CD14-positive monocyte (primary cell): Measurements from ENCODE around the gene TGFB2. TPM values are rescaled to one million over a fixed set of nuclear protein-coding genes. Genes with fewer than 3 reads are reported as not detected.

Experiments used
- DNase-seq, 3 donors: peaks; one replicate each; pipeline ENCODE4 v3.0.0-alpha.2; 2011 to 2022
- H2AFZ ChIP-seq: 2 replicates; pipeline ENCODE4 v1.6.0; 2012; ENCODE audit warnings: mild to moderate bottlenecking, low read depth, low read length, inconsistent platforms; ENCODE audit not compliant: insufficient read depth, poor library complexity, severe bottlenecking
- H3K27ac ChIP-seq, 2 donors: 1 replicate in 1 of 2; 2 replicates in 1 of 2; pipeline ENCODE4 v1.5.1; 2012 to 2013; ENCODE audit warnings: low read length in 2 of 2, control low read depth in 1 of 2, inconsistent platforms in 1 of 2, low read depth in 1 of 2, mild to moderate bottlenecking in 1 of 2
- H3K27me3 ChIP-seq, 2 donors: one replicate each; pipeline versions ENCODE4 v1.6.0 to v1.6.1; 2011 to 2013; ENCODE audit warnings: low read length in 2 of 2; ENCODE audit not compliant: control insufficient read depth in 2 of 2, insufficient read depth in 2 of 2
- H3K36me3 ChIP-seq, 2 donors: replicated peaks in 1 of 2; 1 replicate in 1 of 2; 2 replicates in 1 of 2; pipeline versions ENCODE4 v1.5.1 to v1.6.1; 2012 to 2013; ENCODE audit warnings: low read length in 2 of 2, control low read depth in 1 of 2, inconsistent platforms in 1 of 2, mild to moderate bottlenecking in 1 of 2; ENCODE audit not compliant: insufficient read depth in 2 of 2, control insufficient read depth in 1 of 2
- H3K4me1 ChIP-seq, 2 donors: 1 replicate in 1 of 2; 2 replicates in 1 of 2; pipeline versions ENCODE4 v1.5.1 to v1.6.1; 2012 to 2013; ENCODE audit warnings: low read length in 2 of 2, control low read depth in 1 of 2, inconsistent platforms in 1 of 2, mild to moderate bottlenecking in 1 of 2, moderate library complexity in 1 of 2; ENCODE audit not compliant: insufficient read depth in 2 of 2, control insufficient read depth in 1 of 2
- H3K4me2 ChIP-seq: replicated peaks from 2 replicates; pipeline ENCODE3; 2012; ENCODE audit warnings: low read length, moderate library complexity, mild to moderate bottlenecking; ENCODE audit not compliant: poor library complexity, severe bottlenecking; ENCODE audit errors: extremely low read depth
- H3K4me3 ChIP-seq, 3 experiments: fragments of 200-600 bp in 1 of 3; sonication (generic) in 1 of 3; replicated peaks in 1 of 3; 1 replicate in 2 of 3; 2 replicates in 1 of 3; pipeline ENCODE4 v1.5.1; 2011 to 2013; ENCODE audit warnings: low read length in 3 of 3, mild to moderate bottlenecking in 3 of 3, control low read depth in 2 of 3, low read depth in 2 of 3, inconsistent platforms in 1 of 3, moderate library complexity in 1 of 3
- H3K79me2 ChIP-seq: 2 replicates; pipeline ENCODE4 v1.6.0; 2012; ENCODE audit warnings: mild to moderate bottlenecking, control low read depth, inconsistent platforms, low read length, moderate library complexity; ENCODE audit not compliant: insufficient read depth
- H3K9ac ChIP-seq: 2 replicates; pipeline ENCODE4 v1.6.0; 2017; ENCODE audit warnings: low read length, mild to moderate bottlenecking; ENCODE audit not compliant: insufficient read depth, poor library complexity, severe bottlenecking
- H3K9me3 ChIP-seq, 2 donors: replicated peaks in 1 of 2; 1 replicate in 1 of 2; 2 replicates in 1 of 2; pipeline versions ENCODE4 v1.5.1 to v1.6.1; 2012 to 2013; ENCODE audit warnings: low read length in 2 of 2, control low read depth in 1 of 2; ENCODE audit not compliant: control insufficient read depth in 1 of 2, insufficient read depth in 1 of 2
- H4K20me1 ChIP-seq: 2 replicates; pipeline ENCODE4 v1.6.0; 2012; ENCODE audit warnings: mild to moderate bottlenecking, low read length, control low read depth, moderate library complexity; ENCODE audit not compliant: insufficient read depth
- H3K27ac Mint-ChIP-seq, 7 donors: one replicate each; pipeline ENCODE4 v1.8.0; 2020; ENCODE audit warnings: mild to moderate bottlenecking in 7 of 7, mixed read lengths in 7 of 7, moderate library complexity in 6 of 7, inconsistent platforms in 2 of 7
- H3K27me3 Mint-ChIP-seq, 3 donors: one replicate each; pipeline ENCODE4 v1.8.0; 2021 to 2022; ENCODE audit warnings: low read depth in 3 of 3, mild to moderate bottlenecking in 3 of 3, mixed read lengths in 3 of 3, moderate library complexity in 3 of 3, inconsistent platforms in 1 of 3
- H3K36me3 Mint-ChIP-seq, 2 donors: one replicate each; pipeline ENCODE4 v1.8.0; 2020; ENCODE audit warnings: mixed read lengths in 2 of 2, inconsistent platforms in 1 of 2, mild to moderate bottlenecking in 1 of 2
- H3K4me1 Mint-ChIP-seq: one replicate; pipeline ENCODE4 v1.8.0; 2020; ENCODE audit warnings: mild to moderate bottlenecking, mixed read lengths
- H3K4me3 Mint-ChIP-seq, 2 donors: one replicate each; pipeline ENCODE4 v1.8.0; 2020; ENCODE audit warnings: mild to moderate bottlenecking in 2 of 2, mixed read lengths in 2 of 2, moderate library complexity in 1 of 2
- H3K9me3 Mint-ChIP-seq, 7 donors: one replicate each; pipeline ENCODE4 v1.8.0; 2020 to 2022; ENCODE audit warnings: mixed read lengths in 7 of 7, mild to moderate bottlenecking in 6 of 7, moderate library complexity in 6 of 7, inconsistent platforms in 2 of 7
- CTCF ChIP-seq: fragments of 200-600 bp; IDR thresholded peaks from one replicate; pipeline ENCODE4 v1.8.0; 2022; ENCODE audit warnings: antibody characterized with exemption, mild to moderate bottlenecking
- WGBS: methylation state at CpG from one replicate; pipeline ENCODE4 v1.1.5; 2013; ENCODE audit warnings: missing lambda C conversion rate; ENCODE audit not compliant: insufficient coverage; 5-methylcytosine and 5-hydroxymethylcytosine counted together
- intact Hi-C, 2 donors: fragments of 100-400 bp; cut with micrococcal nuclease; formaldehyde crosslinking; loops; one replicate each; pipeline versions ENCODE4 v1.15.0 to v1.15.1; 2023
- polyA plus RNA-seq, 3 donors: library from polyadenylated mRNA; depleted of rRNA in 1 of 3; unstranded in 2 of 3; stranded (reverse) in 1 of 3; fragments of 300-500 nt in 2 of 3; fragments of >200 nt in 1 of 3; fragmentation: Illumina TruSeq in 2 of 3; gene quantifications; 1 replicate in 2 of 3; 2 replicates in 1 of 3; pipeline ENCODE4 v1.2.3, GENCODE V29; 2012 to 2021

Gene TGFB2
- polyA plus RNA-seq, 3 donors: 0.01 TPM; not detected in 2

- intact Hi-C loops: no loop called here
- no peak overlapping the region for H3K9ac ChIP-seq
- TF ChIP-seq CTCF: no peak
- no peak overlapping the region for H3K4me3 ChIP-seq
- DNase-seq: no peak
- peaks cover 1 to 11% (median 5%) of the 10 kb centered on the region in 3 donors for H3K27me3 Mint-ChIP-seq
- H2AFZ ChIP-seq: no peak overlapping the region
- 85% methylated on average over 4 of the region's 12 CpGs for WGBS
- H3K4me1 Mint-ChIP-seq: no peaks in the 10 kb centered on the region
- no peak overlapping the region for H3K27ac ChIP-seq
- peaks cover 0 to 6% of the 10 kb centered on the region in 2 donors for H3K9me3 ChIP-seq
- no peak overlapping the region for H3K4me3 Mint-ChIP-seq
- H4K20me1 ChIP-seq: no peaks in the 10 kb centered on the region
- H3K36me3 Mint-ChIP-seq: no peaks in the 10 kb centered on the region
- no peak overlapping the region for H3K4me2 ChIP-seq
- no peaks in the 10 kb centered on the region for H3K79me2 ChIP-seq
- no peaks in the 10 kb centered on the region for H3K27me3 ChIP-seq
- H3K36me3 ChIP-seq: no peaks in the 10 kb centered on the region
- H3K9me3 Mint-ChIP-seq: peaks cover 0 to 9% (median 2%) of the 10 kb centered on the region in 7 donors
- no peak overlapping the region for H3K27ac Mint-ChIP-seq
- no peaks in the 10 kb centered on the region for H3K4me1 ChIP-seq
Measured at GRCh38 chr1:218401441-218401997, 56.4 kb downstream of the TGFB2 start.

DNA sequence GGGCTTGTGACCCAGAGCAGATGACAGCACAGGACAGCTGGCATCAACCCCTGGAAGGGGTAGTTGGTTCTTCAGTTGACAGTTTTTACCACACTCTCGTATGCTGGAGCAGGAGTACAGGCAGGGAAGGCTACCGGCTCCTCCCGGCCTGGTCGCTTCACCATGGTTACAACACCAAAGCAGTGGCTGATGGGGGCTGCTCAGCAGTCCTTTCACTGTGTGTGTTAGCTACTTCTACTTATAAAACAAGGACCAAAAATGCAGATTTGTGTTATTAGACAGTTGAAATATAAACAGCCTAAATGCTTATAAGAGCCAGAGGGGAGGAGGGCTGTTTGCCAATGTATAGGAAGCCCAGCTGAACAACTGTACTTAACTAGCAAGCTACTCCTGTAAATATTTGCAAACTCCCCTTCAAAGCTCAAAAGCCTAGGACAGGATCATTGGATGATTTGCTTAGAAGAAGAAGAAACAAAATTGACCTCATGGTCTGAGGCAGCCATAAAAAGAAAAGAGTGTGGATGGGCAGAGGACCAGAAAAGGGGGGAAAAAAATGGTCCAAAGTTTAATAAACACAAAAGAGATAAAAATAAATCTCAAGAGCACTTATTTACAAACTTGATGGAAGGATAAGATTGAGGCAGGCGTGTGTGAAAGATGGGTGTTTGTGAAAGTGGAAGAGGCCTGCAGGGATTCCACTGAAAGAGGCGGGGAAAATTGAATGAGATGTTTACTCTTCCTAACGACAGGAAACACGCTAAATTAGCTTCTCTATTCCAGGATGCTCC, 57.1 kb downstream of the TGFB2 start:
- H4K20me1 ChIP-seq: no peaks in the 10 kb centered on the region
- 85% methylated on average over 4 of the region's 8 CpGs for WGBS
- H3K27me3 ChIP-seq: no peaks in the 10 kb centered on the region
- no peak for TF ChIP-seq CTCF
- Mint-ChIP-seq H3K27ac (no peak overlapping the region), H3K27me3 (peaks cover 1 to 12% (median 5%) of the 10 kb centered on the region in 3 donors), H3K4me3 (no peak overlapping the region), H3K9me3 (peaks cover 0 to 9% (median 0%) of the 10 kb centered on the region in 7 donors), H3K4me1 (no peaks in the 10 kb centered on the region), H3K36me3 (no peaks in the 10 kb centered on the region)
- intact Hi-C loops: no loop called here
- no peak overlapping the region for H3K27ac ChIP-seq
- H3K4me1 ChIP-seq: no peaks in the 10 kb centered on the region
- no peaks in the 10 kb centered on the region for H3K79me2 ChIP-seq
- H3K9ac ChIP-seq: no peak overlapping the region
- no peak for DNase-seq
- no peak overlapping the region for H2AFZ ChIP-seq
- H3K4me3 ChIP-seq: no peak overlapping the region
- no peak overlapping the region for H3K4me2 ChIP-seq
- no peaks in the 10 kb centered on the region for H3K36me3 ChIP-seq
- peaks cover 0 to 6% of the 10 kb centered on the region in 2 donors for H3K9me3 ChIP-seq
